KMS-11 (cell line): ENCODE measurements around the gene CALD1.

Experiments
- H2AFZ ChIP-seq: fragments of 200-600 bp; sonication (generic); 2 replicates; pipeline ENCODE4 v1.6.1; 2016; ENCODE audit warnings: antibody characterized with exemption, mixed run types, low read depth
- H3K27ac ChIP-seq: fragments of 200-600 bp; sonication (generic); 2 replicates; pipeline ENCODE4 v1.6.1; 2016; ENCODE audit warnings: mild to moderate bottlenecking, mixed run types
- H3K27me3 ChIP-seq: fragments of 200-600 bp; sonication (generic); 2 replicates; pipeline ENCODE4 v1.6.1; 2017; ENCODE audit warnings: mild to moderate bottlenecking, low read depth, mixed run types, moderate library complexity; ENCODE audit not compliant: insufficient read depth
- H3K36me3 ChIP-seq: fragments of 200-600 bp; sonication (generic); 2 replicates; pipeline ENCODE4 v1.6.1; 2017; ENCODE audit warnings: mild to moderate bottlenecking, mixed run types; ENCODE audit not compliant: insufficient read depth
- H3K4me1 ChIP-seq: fragments of 200-600 bp; sonication (generic); 2 replicates; pipeline ENCODE4 v1.6.1; 2016; ENCODE audit warnings: mild to moderate bottlenecking, low read depth, mixed run types; ENCODE audit not compliant: poor library complexity, severe bottlenecking
- H3K4me2 ChIP-seq: fragments of 200-600 bp; sonication (generic); 2 replicates; pipeline ENCODE4 v1.7.0; 2016; ENCODE audit warnings: mild to moderate bottlenecking, mixed run types
- H3K4me3 ChIP-seq: fragments of 200-600 bp; sonication (generic); IDR thresholded peaks from 2 replicates; pipeline ENCODE4 v1.6.1; 2017; ENCODE audit warnings: low read depth, low read length, mixed read lengths; ENCODE audit not compliant: insufficient read depth
- H3K79me2 ChIP-seq: fragments of 200-600 bp; sonication (generic); 2 replicates; pipeline ENCODE4 v1.6.1; 2016; ENCODE audit warnings: low read depth, mixed run types; ENCODE audit not compliant: insufficient read depth
- H3K9ac ChIP-seq: fragments of 200-600 bp; sonication (generic); 2 replicates; pipeline ENCODE4 v1.6.1; 2016; ENCODE audit warnings: mild to moderate bottlenecking, mixed run types
- H4K20me1 ChIP-seq: fragments of 200-600 bp; sonication (generic); 2 replicates; pipeline ENCODE4 v1.6.1; 2016; ENCODE audit warnings: mild to moderate bottlenecking, mixed run types; ENCODE audit not compliant: insufficient read depth
- CTCF ChIP-seq: fragments of 200-600 bp; sonication (generic); conservative IDR thresholded peaks from 2 replicates; pipeline ENCODE4 v1.6.1; 2017; ENCODE audit warnings: low read depth, mild to moderate bottlenecking, antibody characterized with exemption, low read length, moderate library complexity, mixed read lengths

Gene CALD1

GRCh38 chr7:134757938-134758337 lies 21.5 kb upstream of the CALD1 start:
- no peaks in the 10 kb centered on the region for H3K27me3 ChIP-seq
- no peak overlapping the region for H3K9ac ChIP-seq
- no peak overlapping the region for H3K27ac ChIP-seq
- H3K36me3 ChIP-seq, result no peaks in the 10 kb centered on the region
- no peak overlapping the region for H2AFZ ChIP-seq
- no peaks in the 10 kb centered on the region for H4K20me1 ChIP-seq
- no peak overlapping the region for H3K4me3 ChIP-seq
- TF ChIP-seq CTCF, result no peak
- H3K4me2 ChIP-seq, result no peak overlapping the region
- H3K4me1 ChIP-seq, result no peaks in the 10 kb centered on the region
- no peaks in the 10 kb centered on the region for H3K79me2 ChIP-seq

- H3K4me1 ChIP-seq, result no peaks in the 10 kb centered on the region
- no peaks in the 10 kb centered on the region for H3K27me3 ChIP-seq
- no peak overlapping the region for H2AFZ ChIP-seq
- no peaks in the 10 kb centered on the region for H3K36me3 ChIP-seq
- H3K4me2 ChIP-seq, result no peak overlapping the region
- no peak overlapping the region for H3K4me3 ChIP-seq
- H3K27ac ChIP-seq, result no peak overlapping the region
- no peak overlapping the region for H3K9ac ChIP-seq
- H4K20me1 ChIP-seq, result no peaks in the 10 kb centered on the region
- no peak for TF ChIP-seq CTCF
- no peaks in the 10 kb centered on the region for H3K79me2 ChIP-seq
These were observed 20.5 kb upstream of the CALD1 start for GRCh38 chr7:134758981-134759380.

- no peak overlapping the region for H3K4me3 ChIP-seq
- H3K27ac ChIP-seq, result no peak overlapping the region
These were observed 18.2 kb upstream of the CALD1 start for GRCh38 chr7:134761266-134761665.

GRCh38 chr7:134763960-134764359 lies 15.5 kb upstream of the CALD1 start:
- H2AFZ ChIP-seq, result no peak overlapping the region
- no peak overlapping the region for H3K27ac ChIP-seq
- H3K79me2 ChIP-seq, result no peaks in the 10 kb centered on the region
- no peaks in the 10 kb centered on the region for H3K36me3 ChIP-seq
- H3K4me2 ChIP-seq, result no peak overlapping the region
- no peaks in the 10 kb centered on the region for H3K27me3 ChIP-seq
- no peak overlapping the region for H3K9ac ChIP-seq
- H3K4me3 ChIP-seq, result no peak overlapping the region
- no peak for TF ChIP-seq CTCF
- no peaks in the 10 kb centered on the region for H3K4me1 ChIP-seq
- no peaks in the 10 kb centered on the region for H4K20me1 ChIP-seq

More at GRCh38 chr7:134761266-134761665, 18.2 kb upstream of the CALD1 start:
- H3K36me3 ChIP-seq, result no peaks in the 10 kb centered on the region
- H2AFZ ChIP-seq, result no peak overlapping the region
- H3K27me3 ChIP-seq, result no peaks in the 10 kb centered on the region
- H3K79me2 ChIP-seq, result no peaks in the 10 kb centered on the region
- H3K4me2 ChIP-seq, result no peak overlapping the region
- H3K9ac ChIP-seq, result no peak overlapping the region
- no peaks in the 10 kb centered on the region for H4K20me1 ChIP-seq
- no peak for TF ChIP-seq CTCF
- no peaks in the 10 kb centered on the region for H3K4me1 ChIP-seq
